PC-3 (cell line): Measurements from ENCODE around the gene PCLAF. TPM values are rescaled to one million over a fixed set of nuclear protein-coding genes. Genes with fewer than 3 reads are reported as not detected.
A peak's percentile ranks its signal among the peaks of the same experiment; 100 is the strongest.
"Not testable (repeated sequence)": the region's sequence is repeated elsewhere in the genome, so short reads cannot be mapped to it uniquely, and the experiment has no call there.

Experiments
- ATAC-seq: fragments of 200-7000 bp; cut with Tn5 transposase; 2 replicates; pipeline ENCODE4 v1.9.1; 2020; ENCODE audit warnings: mild to moderate bottlenecking, moderate library complexity
- BruUV-seq: library from RNA; stranded (reverse); fragments of 400-500 nt; replicated peaks from 2 replicates; lab custom pipeline; 2021; lab: Mats Ljungman, UMichigan
- CTCF ChIA-PET: fragments of 300-600 bp; sonication (Branson Sonifier 250); formaldehyde crosslinking; loops from one replicate; lab custom pipeline; 2022; ENCODE audit warnings: antibody characterized with exemption; lab: Charles Lee
- POLR2A ChIA-PET: fragments of 300-600 bp; sonication (Branson Sonifier 250); formaldehyde crosslinking; loops from one replicate; lab custom pipeline; 2022; ENCODE audit warnings: antibody characterized with exemption; ENCODE audit not compliant: unreplicated experiment; lab: Charles Lee
- DNase-seq: peaks from one replicate; pipeline ENCODE4 v3.0.0-alpha.2; 2015
- H2AFZ ChIP-seq: fragments of 300-600 bp; sonication (generic); 2 replicates; pipeline ENCODE4 v1.6.0; 2016; ENCODE audit warnings: antibody characterized with exemption, low read length
- H3F3A ChIP-seq: fragments of 300-600 bp; sonication (generic); one replicate; pipeline ENCODE4 v1.6.0; 2017; ENCODE audit warnings: antibody characterized with exemption, low read length, control low read depth, mild to moderate bottlenecking; ENCODE audit not compliant: unreplicated experiment
- H3K27ac ChIP-seq: fragments of 300-600 bp; sonication (generic); 2 replicates; pipeline ENCODE4 v1.5.1; 2016; ENCODE audit warnings: mild to moderate bottlenecking, low read length
- H3K27me3 ChIP-seq: fragments of 300-600 bp; sonication (generic); 2 replicates; pipeline ENCODE4 v1.6.1; 2016; ENCODE audit warnings: low read length, mixed read lengths
- H3K36me3 ChIP-seq: fragments of 300-600 bp; sonication (generic); 2 replicates; pipeline ENCODE4 v1.6.1; 2016; ENCODE audit warnings: low read depth, mixed run types, low read length, mixed read lengths
- H3K4me1 ChIP-seq: fragments of 300-600 bp; sonication (generic); 2 replicates; pipeline ENCODE4 v1.5.1; 2016; ENCODE audit warnings: low read length; ENCODE audit not compliant: insufficient read depth
- H3K4me2 ChIP-seq: fragments of 300-600 bp; sonication (generic); 2 replicates; pipeline ENCODE4 v1.6.0; 2016; ENCODE audit warnings: low read length
- H3K4me3 ChIP-seq: fragments of 300-600 bp; sonication (generic); 2 replicates; pipeline ENCODE4 v1.5.1; 2016; ENCODE audit warnings: mild to moderate bottlenecking, low read length, mixed read lengths
- H3K79me2 ChIP-seq: fragments of 300-600 bp; sonication (generic); 2 replicates; pipeline ENCODE4 v1.6.1; 2017; ENCODE audit warnings: low read length, mixed read lengths
- H3K9ac ChIP-seq: fragments of 300-600 bp; sonication (generic); 2 replicates; pipeline ENCODE4 v1.6.0; 2016; ENCODE audit warnings: mild to moderate bottlenecking, low read length
- H3K9me2 ChIP-seq: fragments of 300-600 bp; sonication (generic); replicated peaks from 2 replicates; pipeline ENCODE4 v1.6.1; 2016; ENCODE audit warnings: mixed run types, low read length, mixed read lengths
- H3K9me3 ChIP-seq: fragments of 300-600 bp; sonication (generic); 2 replicates; pipeline ENCODE4 v1.6.1; 2016; ENCODE audit warnings: low read length, mixed read lengths
- H4K20me1 ChIP-seq: fragments of 300-600 bp; sonication (generic); 2 replicates; pipeline ENCODE4 v1.6.1; 2016; ENCODE audit warnings: low read length, mixed read lengths
- EZH2 ChIP-seq: fragments of 300-600 bp; sonication (generic); IDR thresholded peaks from one replicate; pipeline ENCODE4 v1.6.1; 2017; ENCODE audit warnings: antibody characterized with exemption, mild to moderate bottlenecking, low read length; ENCODE audit not compliant: unreplicated experiment
- EZH2phosphoT487 ChIP-seq: fragments of 300-600 bp; sonication (generic); IDR thresholded peaks from 2 replicates; pipeline ENCODE4 v1.6.1; 2018; ENCODE audit warnings: mild to moderate bottlenecking, antibody characterized with exemption, low read length, borderline replicate concordance
- intact Hi-C: fragments of 100-400 bp; cut with micrococcal nuclease; formaldehyde crosslinking; loops from 2 replicates; pipeline ENCODE4 v1.9.0; 2023
- total RNA-seq: library from RNA; depleted of rRNA; stranded (reverse); fragments of >200 nt; gene quantifications from 2 replicates; pipeline ENCODE4 v1.2.3, GENCODE V29; 2014
- TF ChIP-seq, protein P1 (sequence below): fragments of 300-600 bp; sonication (generic); conservative IDR thresholded peaks from 2 replicates; pipeline ENCODE4 v1.5.1; 2017; ENCODE audit warnings: antibody characterized with exemption, low read depth, mild to moderate bottlenecking, low read length

Gene PCLAF
- total RNA-seq, 1 experiment from 2014 or later, result 52.4 TPM

DNA sequence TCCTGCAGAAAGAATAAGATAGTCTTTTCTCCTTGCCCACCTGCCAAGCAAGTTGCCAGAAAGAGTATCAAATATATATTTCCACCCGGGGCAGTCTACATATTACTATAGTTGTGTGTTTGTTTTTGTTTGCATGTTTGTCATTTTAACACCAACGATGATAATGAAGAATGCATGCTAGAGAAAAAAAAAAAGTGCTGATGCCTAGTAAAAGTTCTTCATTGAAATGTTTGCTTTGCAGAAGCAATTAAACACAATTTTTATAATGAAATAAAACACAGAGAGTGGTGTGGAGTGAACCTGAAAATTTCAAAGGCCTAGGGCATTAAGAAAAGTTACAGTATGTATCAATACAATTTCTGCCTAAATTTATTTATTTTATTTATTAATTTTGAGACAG, 2.5 kb upstream of the PCLAF start:
- Histone ChIP-seq H3F3A (no peaks in the 10 kb centered on the region), H3K27ac (no peak overlapping the region), H3K4me1 (peaks cover 5% of the 10 kb centered on the region; the same call in 1 of the 2 replicates), H3K36me3 (no peaks in the 10 kb centered on the region), H3K9ac (no peak overlapping the region), H3K9me2 (no peaks in the 10 kb centered on the region), H3K4me2 (no peak overlapping the region), H3K27me3 (no peaks in the 10 kb centered on the region), H3K79me2 (peaks cover 39% of the 10 kb centered on the region), H2AFZ (no peak overlapping the region), H4K20me1 (no peaks in the 10 kb centered on the region), H3K9me3 (no peaks in the 10 kb centered on the region), H3K4me3 (no peak overlapping the region)
- CTCF ChIA-PET, result no interaction called here
- intact Hi-C loops, result no loop called here
- POLR2A ChIA-PET, result no interaction called here
- DNase-seq (no peak), ATAC-seq (no peak)
- TF ChIP-seq EZH2phosphoT487 (no peak), EZH2 (no peak)
- TF ChIP-seq, protein P1, sequence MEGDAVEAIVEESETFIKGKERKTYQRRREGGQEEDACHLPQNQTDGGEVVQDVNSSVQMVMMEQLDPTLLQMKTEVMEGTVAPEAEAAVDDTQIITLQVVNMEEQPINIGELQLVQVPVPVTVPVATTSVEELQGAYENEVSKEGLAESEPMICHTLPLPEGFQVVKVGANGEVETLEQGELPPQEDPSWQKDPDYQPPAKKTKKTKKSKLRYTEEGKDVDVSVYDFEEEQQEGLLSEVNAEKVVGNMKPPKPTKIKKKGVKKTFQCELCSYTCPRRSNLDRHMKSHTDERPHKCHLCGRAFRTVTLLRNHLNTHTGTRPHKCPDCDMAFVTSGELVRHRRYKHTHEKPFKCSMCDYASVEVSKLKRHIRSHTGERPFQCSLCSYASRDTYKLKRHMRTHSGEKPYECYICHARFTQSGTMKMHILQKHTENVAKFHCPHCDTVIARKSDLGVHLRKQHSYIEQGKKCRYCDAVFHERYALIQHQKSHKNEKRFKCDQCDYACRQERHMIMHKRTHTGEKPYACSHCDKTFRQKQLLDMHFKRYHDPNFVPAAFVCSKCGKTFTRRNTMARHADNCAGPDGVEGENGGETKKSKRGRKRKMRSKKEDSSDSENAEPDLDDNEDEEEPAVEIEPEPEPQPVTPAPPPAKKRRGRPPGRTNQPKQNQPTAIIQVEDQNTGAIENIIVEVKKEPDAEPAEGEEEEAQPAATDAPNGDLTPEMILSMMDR, result no peak
- BruUV-seq, result no TSS peak

DNA sequence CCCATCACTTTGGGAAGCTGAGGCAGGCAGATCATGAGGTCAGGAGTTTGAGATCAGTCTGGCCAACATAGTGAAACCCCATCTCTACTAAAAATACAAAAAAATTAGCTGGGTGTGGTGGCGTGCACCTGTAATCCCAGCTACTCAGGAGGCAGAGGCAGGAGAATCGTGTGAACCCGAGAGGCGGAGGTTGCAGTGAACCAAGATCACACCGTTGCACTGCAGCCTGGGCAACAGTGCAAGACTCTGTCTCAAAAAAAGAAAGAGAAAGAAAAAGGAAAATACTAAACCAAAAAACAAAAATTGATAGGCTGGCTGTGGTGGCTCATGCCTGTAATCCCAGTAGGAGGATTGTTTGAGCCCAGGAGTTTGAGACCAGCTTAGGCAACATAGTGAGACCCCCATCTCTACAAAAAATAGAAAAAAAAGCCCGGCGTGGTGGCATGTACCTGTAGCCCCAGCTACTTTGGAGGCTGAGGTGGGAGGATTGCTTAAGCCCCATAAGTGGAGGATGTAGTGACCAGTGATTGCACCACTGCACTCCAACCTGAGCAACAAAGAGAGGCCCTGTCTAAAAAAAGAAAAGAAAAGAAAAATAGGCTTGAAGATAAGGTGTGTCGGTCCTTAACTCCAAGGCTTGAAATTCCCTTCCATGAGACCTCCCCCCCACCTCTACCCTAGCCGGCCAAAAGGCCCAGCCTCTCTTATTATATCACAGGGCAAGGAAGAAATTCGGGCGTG, 941 bp downstream of the PCLAF start:
- DNase-seq, BruUV-seq, H4K20me1 ChIP-seq, ATAC-seq, H3K27me3 ChIP-seq, H3K4me1 ChIP-seq, CTCF ChIA-PET, intact Hi-C loops, H3K36me3 ChIP-seq, H3K9me3 ChIP-seq, H3K9me2 ChIP-seq, H3F3A ChIP-seq, POLR2A ChIA-PET, H3K27ac ChIP-seq: not testable (repeated sequence)
- H3K4me2 ChIP-seq, result peak overlapping the region; percentile 96
- peak overlapping the region; percentile 88 for H3K4me3 ChIP-seq
- peak overlapping the region; percentile 83 for H2AFZ ChIP-seq
- H3K79me2 ChIP-seq, result peaks cover 31% of the 10 kb centered on the region
- peak overlapping the region; percentile 88 for H3K9ac ChIP-seq

DNA sequence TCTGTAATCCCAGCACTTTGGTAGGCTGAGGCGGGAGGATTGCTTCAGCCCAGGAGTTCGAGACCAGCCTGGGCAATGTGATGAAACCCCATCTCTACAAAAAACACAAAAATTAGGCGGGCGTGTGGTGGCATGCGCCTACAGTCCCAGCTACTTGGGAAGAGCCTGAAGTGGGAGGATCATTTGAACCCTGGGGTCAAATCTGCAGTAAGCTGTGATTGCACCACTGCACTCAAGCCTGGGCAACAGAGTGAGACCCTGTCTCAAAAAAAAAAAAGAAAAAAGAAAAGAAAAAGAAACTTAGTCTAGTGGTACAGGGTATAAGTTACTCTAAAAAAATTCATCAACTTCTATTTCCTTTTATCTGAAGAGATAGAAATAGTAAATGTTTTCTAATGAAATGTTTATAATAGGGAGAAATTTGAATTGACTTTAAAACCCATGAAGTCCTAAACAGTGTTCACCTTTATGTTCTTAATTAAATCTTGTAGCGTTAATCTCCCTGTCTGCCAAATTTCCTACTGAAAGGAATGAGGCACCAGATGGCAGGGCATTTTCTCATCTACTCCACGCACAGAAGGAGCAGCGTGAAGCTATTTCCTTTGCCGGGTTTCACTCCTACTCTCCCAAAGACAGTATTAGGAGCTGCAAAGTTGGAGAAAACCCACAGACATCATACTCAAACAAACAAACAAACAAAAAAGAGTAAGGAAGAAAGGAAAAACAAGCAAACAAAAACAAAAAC, 1.9 kb downstream of the PCLAF start:
- no peaks in the 10 kb centered on the region for H3F3A ChIP-seq
- peak overlapping the region; percentile 88; the same call in 1 of the 2 replicates for H3K9ac ChIP-seq
- no peak for ATAC-seq
- peak overlapping the region; percentile 96 for H3K4me2 ChIP-seq
- peaks cover 31% of the 10 kb centered on the region for H3K79me2 ChIP-seq
- DNase-seq, result no peak
- BruUV-seq, result no TSS peak
- TF ChIP-seq, protein P1, result no peak
- TF ChIP-seq EZH2phosphoT487, result no peak
- TF ChIP-seq EZH2, result no peak
- H3K36me3 ChIP-seq, result peaks cover 4% of the 10 kb centered on the region; the same call in 1 of the 2 replicates
- H3K4me1 ChIP-seq, result no peaks in the 10 kb centered on the region; the same call in 1 of the 2 replicates
- H3K27ac ChIP-seq, result no peak overlapping the region
- H3K9me3 ChIP-seq, result no peaks in the 10 kb centered on the region
- intact Hi-C loops, result no loop called here
- H2AFZ ChIP-seq, result no peak overlapping the region
- no peaks in the 10 kb centered on the region for H3K9me2 ChIP-seq
- ChIA-PET POLR2A (no interaction called here), CTCF (interaction anchor here (0.7 kb wide), 1 partner anchor 16 kb away, joined by 3 read pairs; no protein-coding TSS in a partner anchor)
- no peaks in the 10 kb centered on the region for H3K27me3 ChIP-seq
- peak overlapping the region; percentile 88 for H3K4me3 ChIP-seq
- no peaks in the 10 kb centered on the region for H4K20me1 ChIP-seq
